Stomach (tissue), 4 donors: ENCODE data around the gene C17orf100.

ENCODE experiments used
- CTCF ChIP-seq, 7 experiments: fragments of 450-650 bp in 4 of 7; fragments of 200-600 bp in 3 of 7; sonication (generic) in 3 of 7; IDR thresholded peaks; one replicate each; pipeline ENCODE4 v1.5.1; 2016 to 2019; ENCODE audit warnings: antibody characterized with exemption in 7 of 7, control low read depth in 2 of 7, mild to moderate bottlenecking in 1 of 7
- EP300 ChIP-seq: sonication (generic); formaldehyde crosslinking; IDR thresholded peaks from one replicate; pipeline ENCODE4 v1.6.1; 2017; ENCODE audit warnings: antibody characterized with exemption
- POLR2A ChIP-seq, 4 donors: fragments of 450-650 bp; IDR thresholded peaks; one replicate each; pipeline ENCODE4 v1.6.1; 2016; ENCODE audit warnings: antibody characterized with exemption in 4 of 4, control low read depth in 2 of 4, mild to moderate bottlenecking in 1 of 4, moderate library complexity in 1 of 4
- POLR2AphosphoS5 ChIP-seq, 3 donors: sonication (generic); formaldehyde crosslinking; IDR thresholded peaks; one replicate each; pipeline ENCODE4 v1.6.1; 2016; ENCODE audit warnings: antibody characterized with exemption in 3 of 3

- no peak for TF ChIP-seq CTCF (IDR thresholded peaks at IDR 0.05)
- no peak for TF ChIP-seq POLR2AphosphoS5 (IDR thresholded peaks at IDR 0.05)
- TF ChIP-seq POLR2A (IDR thresholded peaks at IDR 0.05), result no peak
- TF ChIP-seq EP300, result no peak
Observed at GRCh38 chr17:6684881-6685767, 33.6 kb downstream of the C17orf100 start.
